NCI-H187 (cell line): ENCODE results near the gene KCNK4.

Experiments
- DNase-seq, 2 experiments: peaks; one replicate each; lab custom pipeline; 2025; lab: John Stamatoyannopoulos, UW

The KCNK4 gene

GRCh38 chr11:64327993-64328392 lies 36.9 kb downstream of the KCNK4 start:
- DNase-seq, result no peak

- DNase-seq, result no peak
Measured at GRCh38 chr11:64330888-64331287, 39.8 kb downstream of the KCNK4 start.

GRCh38 chr11:64331569-64332371 lies 40.7 kb downstream of the KCNK4 start:
- no peak for DNase-seq

GRCh38 chr11:64333556-64333955 lies 42.5 kb downstream of the KCNK4 start:
- no peak for DNase-seq

GRCh38 chr11:64334764-64335735 lies 43.9 kb downstream of the KCNK4 start:
- DNase-seq, result peak in 1 of 2 experiments; percentile 19

- no peak for DNase-seq
Measured at GRCh38 chr11:64337538-64338249, 46.6 kb downstream of the KCNK4 start.

- DNase-seq, result no peak
Measured at GRCh38 chr11:64338716-64339115, 47.6 kb downstream of the KCNK4 start.

GRCh38 chr11:64339286-64339685 lies 48.2 kb downstream of the KCNK4 start:
- DNase-seq, result no peak

- DNase-seq, result no peak
Measured at GRCh38 chr11:64339754-64340408, 48.8 kb downstream of the KCNK4 start, which contains the start of gene CCDC88B. Gene CCDC88B (plus strand): TSS chr11:64340204. CDS start chr11:64340267, 63 bp downstream.

- DNase-seq, result no peak
Measured at GRCh38 chr11:64340671-64341335, 49.7 kb downstream of the KCNK4 start.

GRCh38 chr11:64341429-64341828 lies 50.3 kb downstream of the KCNK4 start:
- DNase-seq, result no peak

- DNase-seq, result peak; percentile 75 to 84
Measured at GRCh38 chr11:64341851-64342791, 51.0 kb downstream of the KCNK4 start.

GRCh38 chr11:64342869-64343745 lies 52.0 kb downstream of the KCNK4 start:
- peak in 1 of 2 experiments; percentile 57 for DNase-seq

GRCh38 chr11:64343767-64344559 lies 52.9 kb downstream of the KCNK4 start:
- no peak for DNase-seq

GRCh38 chr11:64344787-64345186 lies 53.7 kb downstream of the KCNK4 start:
- DNase-seq, result no peak

- no peak for DNase-seq
Measured at GRCh38 chr11:64347193-64347867, 56.2 kb downstream of the KCNK4 start.

- no peak for DNase-seq
Measured at GRCh38 chr11:64348383-64349024, 57.4 kb downstream of the KCNK4 start.
